K562 (cell line): Measurements from ENCODE around the gene BZW2. TPM values are rescaled to one million over a fixed set of nuclear protein-coding genes. Genes with fewer than 3 reads are reported as not detected.

ENCODE experiments used
- BMI1 ChIP-seq: fragments of 150-350 bp; IDR thresholded peaks from 2 replicates; pipeline ENCODE4 v1.6.1; 2014; ENCODE audit warnings: low read length
- GTF2E2 ChIP-seq: fragments of 200-800 bp; sonication (Bioruptor generic); IDR thresholded peaks from 2 replicates; pipeline ENCODE4 v1.6.1; 2016; ENCODE audit warnings: missing genetic modification characterization, missing compliant biosample characterization
- GTF2F1 ChIP-seq: IDR thresholded peaks from 2 replicates; pipeline ENCODE4 v1.6.1; 2011; ENCODE audit warnings: low read depth, low read length, improper control_type of control experiment
- HNRNPH1 ChIP-seq: fragments of 200-400 bp; formaldehyde crosslinking; optimal IDR thresholded peaks from 2 replicates; pipeline ENCODE3; 2017; ENCODE audit warnings: low read depth, mild to moderate bottlenecking, low read length, moderate library complexity
- KDM1A ChIP-seq, 2 experiments: fragments of 450-650 bp; IDR thresholded peaks; 2 replicates each; pipeline ENCODE4 v1.6.1; 2016; ENCODE audit warnings: mild to moderate bottlenecking in 2 of 2
- MAFK ChIP-seq: IDR thresholded peaks from 2 replicates; pipeline ENCODE4 v1.6.1; 2011; ENCODE audit warnings: low read length, improper control_type of control experiment
- NCOA4 ChIP-seq: fragments of 450-650 bp; IDR thresholded peaks from 2 replicates; pipeline ENCODE4 v1.6.1; 2018; ENCODE audit warnings: mild to moderate bottlenecking; ENCODE audit not compliant: partially characterized antibody
- NFYB ChIP-seq: IDR thresholded peaks from 2 replicates; pipeline ENCODE4 v1.6.1; 2011; ENCODE audit warnings: mild to moderate bottlenecking, moderate library complexity; ENCODE audit not compliant: insufficient read length; ENCODE audit errors: extremely low read depth
- SMARCA5 ChIP-seq: fragments of 450-650 bp; IDR thresholded peaks from 2 replicates; pipeline ENCODE4 v1.6.1; 2016
- SP2 ChIP-seq: IDR thresholded peaks from 2 replicates; pipeline ENCODE4 v1.6.1; 2011; ENCODE audit warnings: mild to moderate bottlenecking, low read depth, low read length, moderate library complexity; ENCODE audit not compliant: poor library complexity, severe bottlenecking; ENCODE audit errors: extremely low read depth
- ZFX ChIP-seq: sonication (generic); formaldehyde crosslinking; IDR thresholded peaks from 2 replicates; pipeline ENCODE4 v1.8.0; 2022; ENCODE audit warnings: mild to moderate bottlenecking, missing genetic modification reagents, moderate library complexity
- ZKSCAN8 ChIP-seq: fragments of 200-800 bp; sonication (Bioruptor generic); IDR thresholded peaks from 2 replicates; pipeline ENCODE4 v1.6.1; 2016; ENCODE audit warnings: missing genetic modification characterization, missing compliant biosample characterization
- ZNF589 ChIP-seq: fragments of 200-800 bp; sonication (Bioruptor generic); IDR thresholded peaks from 2 replicates; pipeline ENCODE4 v1.6.1; 2016; ENCODE audit warnings: low read depth, missing genetic modification characterization, missing compliant biosample characterization
- ZNF695 ChIP-seq: fragments of 450-650 bp; formaldehyde crosslinking; IDR thresholded peaks from 2 replicates; pipeline ENCODE4 v1.4.0; 2020; ENCODE audit warnings: mild to moderate bottlenecking, moderate library complexity
- polyA plus RNA-seq, 8 experiments: library from polyadenylated mRNA; depleted of rRNA in 4 of 8; stranded (reverse) in 5 of 8; unstranded in 3 of 8; fragments of >200 nt; fragmentation: Nextera tagmentation in 2 of 8; fragmentation: Illumina TruSeq in 1 of 8; extraction: Ambion mirVana in 2 of 8; extraction: Trizol in 1 of 8; gene quantifications; 2 replicates each; pipeline versions ENCODE4 v1.2.1 to v1.2.3, GENCODE V29; 2011 to 2014; ENCODE audit warnings: inconsistent platforms in 1 of 8, missing spikeins in 1 of 8
- total RNA-seq, 7 experiments: library from RNA; depleted of rRNA in 6 of 7; stranded (reverse); fragments of >200 nt in 6 of 7; fragmentation: Illumina TruSeq in 2 of 7; extraction: Trizol in 2 of 7; gene quantifications; 2 replicates each; pipeline versions ENCODE4 v1.2.1 to v1.2.3, GENCODE V29; 2011 to 2021; ENCODE audit warnings: low replicate concordance in 1 of 7
- TF ChIP-seq, protein P1 (sequence below): IDR thresholded peaks from 3 replicates; pipeline ENCODE4 v1.6.1; 2011; ENCODE audit warnings: borderline replicate concordance, mild to moderate bottlenecking, moderate library complexity; ENCODE audit not compliant: insufficient read length; ENCODE audit errors: extremely low read depth
- TF ChIP-seq, protein P2 (sequence below): sonication (generic); formaldehyde crosslinking; IDR thresholded peaks from 2 replicates; pipeline ENCODE4 v1.8.1; 2023; ENCODE audit warnings: missing genetic modification reagents, mild to moderate bottlenecking, borderline replicate concordance
- TF ChIP-seq, protein P3 (sequence below): fragments of 250-450 bp; sonication (Bioruptor Pico); IDR thresholded peaks from 2 replicates; pipeline ENCODE4 v1.4.0; 2020
- TF ChIP-seq, protein P4 (sequence below): fragments of 250-450 bp; sonication (Bioruptor Pico); IDR thresholded peaks from 2 replicates; pipeline ENCODE4 v1.6.1; 2021; ENCODE audit warnings: mild to moderate bottlenecking

Gene BZW2
- total and polyA plus RNA-seq, 9 of the 15 experiments (the other 6 are each of a cell fraction or from before 2014, with no cell fraction given) = 140 to 316 (median 173) TPM

DNA sequence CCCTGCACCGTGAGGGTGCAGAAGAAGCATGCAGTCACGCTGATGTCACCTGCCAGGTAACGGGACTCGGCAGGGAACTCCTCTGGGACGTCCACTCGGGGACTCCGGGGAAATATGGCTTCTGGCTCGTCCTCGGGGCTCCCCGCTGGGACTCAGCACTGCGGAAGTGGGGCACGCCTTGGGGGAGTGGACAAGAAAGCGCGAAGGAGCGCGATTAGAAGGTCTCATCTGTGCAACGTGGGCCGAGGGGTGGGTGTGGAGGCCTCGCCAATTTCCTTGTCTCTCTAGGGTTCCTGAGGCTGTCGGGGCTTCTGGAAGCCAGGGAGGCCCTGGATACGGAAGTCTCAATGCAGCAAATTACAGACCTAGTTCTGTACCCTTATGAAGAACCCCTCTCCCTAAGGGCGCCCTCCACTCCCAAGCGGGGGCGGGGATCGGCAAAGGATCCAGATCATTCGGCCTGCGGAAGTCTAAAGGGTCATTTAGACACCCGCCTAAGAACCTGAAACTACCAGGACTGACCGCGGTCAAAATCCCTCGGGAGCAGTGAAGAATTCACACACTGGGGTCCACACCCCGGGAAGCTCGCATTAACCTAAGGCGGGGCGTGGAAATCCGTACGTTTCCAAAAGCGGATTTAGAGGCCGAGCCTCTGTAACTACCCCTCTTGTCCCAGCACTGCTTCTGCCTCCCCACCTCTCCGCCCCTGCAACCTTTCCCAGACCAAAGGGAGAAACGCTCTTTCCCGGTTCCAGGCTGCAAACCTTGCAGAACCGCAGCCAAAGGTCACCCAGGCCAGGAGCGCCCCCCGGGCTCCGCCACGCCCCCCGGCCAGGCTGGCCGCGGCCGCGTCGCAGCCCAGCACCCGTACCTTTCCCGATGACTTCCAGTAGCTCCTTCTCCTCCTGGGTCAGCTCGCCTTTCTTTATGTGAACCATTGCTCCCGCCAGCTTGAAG lies 1.1 kb upstream of the BZW2 start (continued):
- TF ChIP-seq, protein P1, sequence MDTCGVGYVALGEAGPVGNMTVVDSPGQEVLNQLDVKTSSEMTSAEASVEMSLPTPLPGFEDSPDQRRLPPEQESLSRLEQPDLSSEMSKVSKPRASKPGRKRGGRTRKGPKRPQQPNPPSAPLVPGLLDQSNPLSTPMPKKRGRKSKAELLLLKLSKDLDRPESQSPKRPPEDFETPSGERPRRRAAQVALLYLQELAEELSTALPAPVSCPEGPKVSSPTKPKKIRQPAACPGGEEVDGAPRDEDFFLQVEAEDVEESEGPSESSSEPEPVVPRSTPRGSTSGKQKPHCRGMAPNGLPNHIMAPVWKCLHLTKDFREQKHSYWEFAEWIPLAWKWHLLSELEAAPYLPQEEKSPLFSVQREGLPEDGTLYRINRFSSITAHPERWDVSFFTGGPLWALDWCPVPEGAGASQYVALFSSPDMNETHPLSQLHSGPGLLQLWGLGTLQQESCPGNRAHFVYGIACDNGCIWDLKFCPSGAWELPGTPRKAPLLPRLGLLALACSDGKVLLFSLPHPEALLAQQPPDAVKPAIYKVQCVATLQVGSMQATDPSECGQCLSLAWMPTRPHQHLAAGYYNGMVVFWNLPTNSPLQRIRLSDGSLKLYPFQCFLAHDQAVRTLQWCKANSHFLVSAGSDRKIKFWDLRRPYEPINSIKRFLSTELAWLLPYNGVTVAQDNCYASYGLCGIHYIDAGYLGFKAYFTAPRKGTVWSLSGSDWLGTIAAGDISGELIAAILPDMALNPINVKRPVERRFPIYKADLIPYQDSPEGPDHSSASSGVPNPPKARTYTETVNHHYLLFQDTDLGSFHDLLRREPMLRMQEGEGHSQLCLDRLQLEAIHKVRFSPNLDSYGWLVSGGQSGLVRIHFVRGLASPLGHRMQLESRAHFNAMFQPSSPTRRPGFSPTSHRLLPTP = no peak
- TF ChIP-seq NFYB = no peak
- TF ChIP-seq HNRNPH1 = no peak
- TF ChIP-seq SP2 = no peak
- no peak for TF ChIP-seq GTF2F1
- no peak for TF ChIP-seq NCOA4
- no peak for TF ChIP-seq ZKSCAN8 (CRISPR knock-in tag)
- peak; percentile 80 for TF ChIP-seq ZFX (CRISPR knock-in tag)
- TF ChIP-seq BMI1 = no peak
- TF ChIP-seq, protein P2, sequence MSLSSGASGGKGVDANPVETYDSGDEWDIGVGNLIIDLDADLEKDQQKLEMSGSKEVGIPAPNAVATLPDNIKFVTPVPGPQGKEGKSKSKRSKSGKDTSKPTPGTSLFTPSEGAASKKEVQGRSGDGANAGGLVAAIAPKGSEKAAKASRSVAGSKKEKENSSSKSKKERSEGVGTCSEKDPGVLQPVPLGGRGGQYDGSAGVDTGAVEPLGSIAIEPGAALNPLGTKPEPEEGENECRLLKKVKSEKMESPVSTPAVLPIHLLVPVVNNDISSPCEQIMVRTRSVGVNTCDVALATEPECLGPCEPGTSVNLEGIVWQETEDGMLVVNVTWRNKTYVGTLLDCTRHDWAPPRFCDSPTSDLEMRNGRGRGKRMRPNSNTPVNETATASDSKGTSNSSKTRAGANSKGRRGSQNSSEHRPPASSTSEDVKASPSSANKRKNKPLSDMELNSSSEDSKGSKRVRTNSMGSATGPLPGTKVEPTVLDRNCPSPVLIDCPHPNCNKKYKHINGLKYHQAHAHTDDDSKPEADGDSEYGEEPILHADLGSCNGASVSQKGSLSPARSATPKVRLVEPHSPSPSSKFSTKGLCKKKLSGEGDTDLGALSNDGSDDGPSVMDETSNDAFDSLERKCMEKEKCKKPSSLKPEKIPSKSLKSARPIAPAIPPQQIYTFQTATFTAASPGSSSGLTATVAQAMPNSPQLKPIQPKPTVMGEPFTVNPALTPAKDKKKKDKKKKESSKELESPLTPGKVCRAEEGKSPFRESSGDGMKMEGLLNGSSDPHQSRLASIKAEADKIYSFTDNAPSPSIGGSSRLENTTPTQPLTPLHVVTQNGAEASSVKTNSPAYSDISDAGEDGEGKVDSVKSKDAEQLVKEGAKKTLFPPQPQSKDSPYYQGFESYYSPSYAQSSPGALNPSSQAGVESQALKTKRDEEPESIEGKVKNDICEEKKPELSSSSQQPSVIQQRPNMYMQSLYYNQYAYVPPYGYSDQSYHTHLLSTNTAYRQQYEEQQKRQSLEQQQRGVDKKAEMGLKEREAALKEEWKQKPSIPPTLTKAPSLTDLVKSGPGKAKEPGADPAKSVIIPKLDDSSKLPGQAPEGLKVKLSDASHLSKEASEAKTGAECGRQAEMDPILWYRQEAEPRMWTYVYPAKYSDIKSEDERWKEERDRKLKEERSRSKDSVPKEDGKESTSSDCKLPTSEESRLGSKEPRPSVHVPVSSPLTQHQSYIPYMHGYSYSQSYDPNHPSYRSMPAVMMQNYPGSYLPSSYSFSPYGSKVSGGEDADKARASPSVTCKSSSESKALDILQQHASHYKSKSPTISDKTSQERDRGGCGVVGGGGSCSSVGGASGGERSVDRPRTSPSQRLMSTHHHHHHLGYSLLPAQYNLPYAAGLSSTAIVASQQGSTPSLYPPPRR = no peak
- TF ChIP-seq ZNF695 (CRISPR knock-in tag) = no peak
- TF ChIP-seq, protein P3, sequence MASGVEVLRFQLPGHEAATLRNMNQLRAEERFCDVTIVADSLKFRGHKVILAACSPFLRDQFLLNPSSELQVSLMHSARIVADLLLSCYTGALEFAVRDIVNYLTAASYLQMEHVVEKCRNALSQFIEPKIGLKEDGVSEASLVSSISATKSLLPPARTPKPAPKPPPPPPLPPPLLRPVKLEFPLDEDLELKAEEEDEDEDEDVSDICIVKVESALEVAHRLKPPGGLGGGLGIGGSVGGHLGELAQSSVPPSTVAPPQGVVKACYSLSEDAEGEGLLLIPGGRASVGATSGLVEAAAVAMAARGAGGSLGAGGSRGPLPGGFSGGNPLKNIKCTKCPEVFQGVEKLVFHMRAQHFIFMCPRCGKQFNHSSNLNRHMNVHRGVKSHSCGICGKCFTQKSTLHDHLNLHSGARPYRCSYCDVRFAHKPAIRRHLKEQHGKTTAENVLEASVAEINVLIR (CRISPR knock-in tag) = no peak
- TF ChIP-seq KDM1A (IDR thresholded peaks at IDR 0.05) = no peak
- TF ChIP-seq, protein P4, sequence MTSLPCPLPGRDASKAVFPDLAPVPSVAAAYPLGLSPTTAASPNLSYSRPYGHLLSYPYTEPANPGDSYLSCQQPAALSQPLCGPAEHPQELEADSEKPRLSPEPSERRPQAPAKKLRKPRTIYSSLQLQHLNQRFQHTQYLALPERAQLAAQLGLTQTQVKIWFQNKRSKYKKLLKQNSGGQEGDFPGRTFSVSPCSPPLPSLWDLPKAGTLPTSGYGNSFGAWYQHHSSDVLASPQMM (CRISPR knock-in tag) = no peak
- peak; percentile 54; the same call in 1 of the 2 replicates for TF ChIP-seq ZNF589 (CRISPR knock-in tag)
- no peak for TF ChIP-seq MAFK
- no peak for TF ChIP-seq SMARCA5
- no peak for TF ChIP-seq GTF2E2 (tag)
